Measurements from ENCODE around the gene TOP2B.

The TOP2B gene

DNA sequence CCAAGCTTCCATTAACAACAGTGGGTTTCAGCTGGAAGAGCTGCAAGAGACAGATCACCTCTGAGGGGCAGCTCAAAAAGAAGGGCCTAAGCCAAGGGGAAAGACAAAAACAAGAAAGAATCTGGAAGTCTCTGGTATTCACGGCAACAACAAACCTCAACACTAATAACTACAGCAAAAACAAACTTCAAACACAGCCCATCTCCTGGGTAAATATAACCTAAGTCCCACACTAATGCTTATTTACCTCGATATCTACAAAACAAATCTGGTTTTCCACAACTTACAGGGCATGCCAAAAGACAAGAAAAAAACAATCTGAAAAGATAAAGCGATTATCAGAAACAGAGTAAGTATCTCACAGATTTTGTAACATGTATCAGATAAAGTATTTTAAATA is 29.7 kb downstream of the TOP2B start:
- H3K9me3 ChIP-seq = no peaks in the 10 kb centered on the region
- DNase-seq = no peak
- intact Hi-C loops (cut with DNase I; ENCODE audit: low total_unique reads) = no loop called here
- no peak overlapping the region for H3K27ac ChIP-seq
- H3K36me3 ChIP-seq = peaks cover 31 to 55% (median 33%) of the 10 kb centered on the region in 3 donors
- TF ChIP-seq, protein P1, sequence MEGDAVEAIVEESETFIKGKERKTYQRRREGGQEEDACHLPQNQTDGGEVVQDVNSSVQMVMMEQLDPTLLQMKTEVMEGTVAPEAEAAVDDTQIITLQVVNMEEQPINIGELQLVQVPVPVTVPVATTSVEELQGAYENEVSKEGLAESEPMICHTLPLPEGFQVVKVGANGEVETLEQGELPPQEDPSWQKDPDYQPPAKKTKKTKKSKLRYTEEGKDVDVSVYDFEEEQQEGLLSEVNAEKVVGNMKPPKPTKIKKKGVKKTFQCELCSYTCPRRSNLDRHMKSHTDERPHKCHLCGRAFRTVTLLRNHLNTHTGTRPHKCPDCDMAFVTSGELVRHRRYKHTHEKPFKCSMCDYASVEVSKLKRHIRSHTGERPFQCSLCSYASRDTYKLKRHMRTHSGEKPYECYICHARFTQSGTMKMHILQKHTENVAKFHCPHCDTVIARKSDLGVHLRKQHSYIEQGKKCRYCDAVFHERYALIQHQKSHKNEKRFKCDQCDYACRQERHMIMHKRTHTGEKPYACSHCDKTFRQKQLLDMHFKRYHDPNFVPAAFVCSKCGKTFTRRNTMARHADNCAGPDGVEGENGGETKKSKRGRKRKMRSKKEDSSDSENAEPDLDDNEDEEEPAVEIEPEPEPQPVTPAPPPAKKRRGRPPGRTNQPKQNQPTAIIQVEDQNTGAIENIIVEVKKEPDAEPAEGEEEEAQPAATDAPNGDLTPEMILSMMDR (IDR thresholded peaks at IDR 0.05) = no peak
- no peaks in the 10 kb centered on the region for H3K4me1 ChIP-seq
- H3K4me3 ChIP-seq = no peak overlapping the region
- no peaks in the 10 kb centered on the region for H3K27me3 ChIP-seq

DNA sequence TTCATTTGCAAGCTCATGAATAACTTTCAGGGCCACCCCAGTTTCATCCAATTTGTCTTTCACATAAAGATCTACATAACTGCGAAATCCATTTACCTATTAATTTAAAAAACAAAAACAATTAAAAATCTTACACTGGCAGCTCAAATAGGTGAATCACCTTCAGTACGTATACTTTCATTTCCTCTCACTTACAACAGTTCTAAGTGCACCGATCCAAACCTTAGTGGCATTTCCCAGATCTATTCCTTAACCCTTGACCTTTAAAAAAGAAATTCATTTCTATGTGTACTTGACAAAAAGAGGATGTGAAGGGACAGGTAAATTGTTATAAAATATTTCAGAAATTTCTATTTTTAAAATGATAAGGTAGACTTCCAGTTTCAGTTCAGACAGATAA is 30.8 kb downstream of the TOP2B start:
- no peak overlapping the region for H3K4me3 ChIP-seq
- H3K27me3 ChIP-seq = no peaks in the 10 kb centered on the region
- TF ChIP-seq, protein P1 (IDR thresholded peaks at IDR 0.05) = no peak
- H3K36me3 ChIP-seq = peaks cover 39 to 59% (median 42%) of the 10 kb centered on the region in 3 donors
- H3K4me1 ChIP-seq = no peaks in the 10 kb centered on the region
- no peak for DNase-seq
- no peaks in the 10 kb centered on the region for H3K9me3 ChIP-seq
- intact Hi-C loops (cut with DNase I; ENCODE audit: low total_unique reads) = no loop called here
- H3K27ac ChIP-seq = no peak overlapping the region

DNA sequence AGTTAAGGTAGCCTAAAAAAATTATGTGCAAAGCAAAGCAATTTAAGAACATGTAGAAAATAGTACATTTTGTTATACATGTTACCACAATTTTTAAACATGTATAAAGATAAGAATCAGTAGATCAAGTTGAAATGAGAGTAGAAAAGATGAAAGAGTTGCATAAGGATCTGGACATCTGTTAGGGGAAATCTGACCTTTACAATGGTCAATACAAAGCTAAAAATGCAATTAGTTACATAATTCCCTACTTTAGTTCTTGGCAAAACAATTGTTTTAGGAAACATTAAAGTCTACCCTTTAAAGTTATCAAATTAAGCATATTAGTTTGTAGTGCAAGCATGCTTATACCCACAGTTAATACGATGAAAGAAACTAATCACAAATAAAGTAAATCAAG is 32.7 kb downstream of the TOP2B start:
- H3K36me3 ChIP-seq = peaks cover 53 to 78% (median 58%) of the 10 kb centered on the region in 3 donors
- no peak for DNase-seq
- TF ChIP-seq, protein P1 (IDR thresholded peaks at IDR 0.05) = no peak

DNA sequence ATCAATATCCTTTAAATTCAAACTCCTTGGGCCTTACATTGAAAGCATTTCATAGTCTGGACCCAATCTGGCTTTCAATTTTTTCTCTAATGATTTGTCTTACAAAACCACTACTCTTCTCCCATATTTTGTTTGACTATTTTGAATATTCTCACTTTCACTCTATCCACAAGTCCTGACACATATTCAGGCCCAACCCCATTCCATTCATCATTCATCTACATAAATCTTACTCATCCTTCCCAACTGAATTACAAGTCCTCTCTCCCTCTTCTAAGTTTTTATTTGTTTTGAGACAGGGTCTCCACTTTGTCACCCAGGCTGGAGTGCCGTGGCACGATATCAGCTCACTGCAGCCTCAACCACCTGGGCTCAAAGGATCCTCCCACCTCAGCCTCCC is 43.6 kb downstream of the TOP2B start:
- Histone ChIP-seq H3K4me1 (no peaks in the 10 kb centered on the region), H3K4me3 (no peak overlapping the region), H3K36me3 (peaks cover 49 to 72% (median 61%) of the 10 kb centered on the region in 3 donors), H3K27ac (no peak overlapping the region), H3K27me3 (no peaks in the 10 kb centered on the region), H3K9me3 (no peaks in the 10 kb centered on the region)
- intact Hi-C loops (cut with DNase I; ENCODE audit: low total_unique reads) = no loop called here
- DNase-seq = no peak
- TF ChIP-seq, protein P1 (IDR thresholded peaks at IDR 0.05) = no peak

More for the DNA sequence above, 32.7 kb downstream of the TOP2B start:
- intact Hi-C loops (cut with DNase I; ENCODE audit: low total_unique reads) = no loop called here
- Histone ChIP-seq H3K9me3 (no peaks in the 10 kb centered on the region), H3K27ac (no peak overlapping the region), H3K4me1 (no peaks in the 10 kb centered on the region), H3K27me3 (no peaks in the 10 kb centered on the region), H3K4me3 (no peak overlapping the region)

DNA sequence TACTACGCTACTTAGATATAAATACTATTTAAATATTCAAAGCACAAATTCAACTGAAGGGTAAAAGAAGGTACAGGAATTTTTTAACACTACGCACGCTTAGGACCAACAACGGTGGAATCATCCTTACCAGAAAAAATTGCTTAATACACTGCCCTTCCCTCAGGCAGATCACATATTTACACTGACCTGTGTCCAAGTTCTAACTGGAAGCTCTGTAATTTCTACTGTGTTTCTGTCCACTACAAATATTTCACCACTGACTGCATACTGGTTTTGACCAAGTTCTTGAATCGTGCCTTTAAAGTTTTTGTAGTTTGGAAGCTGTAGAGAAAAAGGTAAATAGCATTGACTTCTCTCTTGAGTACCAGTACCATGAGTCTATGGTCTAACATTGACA is 44.2 kb downstream of the TOP2B start:
- intact Hi-C loops (cut with DNase I; ENCODE audit: low total_unique reads) = no loop called here
- no peak overlapping the region for H3K4me3 ChIP-seq
- no peaks in the 10 kb centered on the region for H3K9me3 ChIP-seq
- H3K36me3 ChIP-seq = peaks cover 43 to 71% (median 61%) of the 10 kb centered on the region in 3 donors
- TF ChIP-seq, protein P1 (IDR thresholded peaks at IDR 0.05) = no peak
- H3K27ac ChIP-seq = no peak overlapping the region
- H3K4me1 ChIP-seq = no peaks in the 10 kb centered on the region
- DNase-seq = no peak
- H3K27me3 ChIP-seq = no peaks in the 10 kb centered on the region

DNA sequence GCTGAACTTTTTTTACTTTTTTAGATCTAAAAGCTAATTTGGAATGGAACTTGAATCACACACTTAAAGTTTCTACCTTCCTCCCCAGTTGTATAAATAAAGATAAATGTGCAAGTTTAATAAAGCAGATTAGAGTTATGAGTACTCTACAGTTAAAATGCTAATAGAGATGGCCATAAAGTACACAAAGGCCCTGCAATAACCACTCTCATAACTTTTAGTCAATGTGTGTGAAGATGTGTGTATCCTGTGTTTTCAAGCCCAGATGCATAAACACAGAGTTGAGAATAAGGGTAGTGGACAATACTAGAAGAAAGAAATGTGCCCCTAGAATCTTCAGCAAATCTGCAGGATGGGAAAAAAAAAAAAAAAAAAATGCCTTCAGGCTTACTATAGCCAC is 45.3 kb downstream of the TOP2B start:
- Histone ChIP-seq H3K9me3 (no peaks in the 10 kb centered on the region), H3K4me3 (no peak overlapping the region), H3K27me3 (no peaks in the 10 kb centered on the region), H3K36me3 (peaks cover 34 to 69% (median 65%) of the 10 kb centered on the region in 3 donors), H3K4me1 (no peaks in the 10 kb centered on the region), H3K27ac (no peak overlapping the region)
- TF ChIP-seq, protein P1 (IDR thresholded peaks at IDR 0.05) = no peak
- DNase-seq = no peak
- intact Hi-C loops (cut with DNase I; ENCODE audit: low total_unique reads) = no loop called here
